NOMO-1 (cell line): ENCODE measurements around the gene LRIG3.

Experiments used
- DNase-seq, 2 experiments: peaks; one replicate each; lab custom pipeline; 2025; ENCODE audit not compliant: unreplicated experiment in 2 of 2; lab: John Stamatoyannopoulos, UW

The LRIG3 gene

DNA sequence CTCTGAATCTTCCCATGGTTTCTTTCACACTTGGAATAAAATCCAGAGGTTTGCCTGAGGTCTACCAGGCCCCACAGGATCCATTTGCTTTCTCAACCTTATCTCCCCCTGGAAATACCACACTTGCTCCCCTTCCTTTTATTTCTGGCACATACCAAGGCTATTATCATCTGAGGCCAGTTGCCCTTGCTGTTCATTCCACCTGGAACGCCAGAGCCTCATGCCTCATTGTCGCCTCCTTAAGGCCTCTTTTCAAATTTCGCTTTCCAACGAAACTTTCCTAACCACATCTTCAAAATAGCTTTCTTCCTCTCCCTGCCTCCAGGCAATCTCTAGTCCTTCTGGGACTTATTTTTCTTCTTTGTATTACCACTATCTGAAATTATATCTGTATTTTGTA, 11.2 kb upstream of the LRIG3 start:
- no peak for DNase-seq

DNA sequence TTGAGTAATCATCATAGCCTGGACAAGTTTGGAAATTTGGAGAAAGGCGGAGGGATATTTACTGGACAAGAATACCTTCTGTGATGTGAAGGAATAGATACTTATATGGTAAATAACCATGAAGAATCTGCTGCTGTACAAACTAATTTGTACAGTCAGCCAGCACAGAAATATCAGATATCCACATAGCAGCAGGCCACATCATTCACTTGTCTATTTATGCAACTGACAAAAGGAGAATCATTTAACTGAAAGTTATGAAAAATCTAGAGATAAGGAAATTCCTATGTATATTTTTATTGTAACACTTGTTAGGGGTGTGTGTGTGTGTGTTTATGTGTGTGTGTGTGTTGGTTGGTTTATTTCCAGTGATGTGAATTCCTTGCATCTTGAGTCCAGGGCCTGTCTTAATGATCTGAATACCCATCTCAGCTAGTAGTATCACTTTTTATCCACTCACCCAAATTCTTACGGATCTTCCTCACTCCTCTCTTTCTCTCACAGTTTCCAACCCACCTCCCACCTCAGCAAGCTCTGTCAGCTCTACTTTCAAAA, 10.5 kb upstream of the LRIG3 start:
- no peak for DNase-seq

DNA sequence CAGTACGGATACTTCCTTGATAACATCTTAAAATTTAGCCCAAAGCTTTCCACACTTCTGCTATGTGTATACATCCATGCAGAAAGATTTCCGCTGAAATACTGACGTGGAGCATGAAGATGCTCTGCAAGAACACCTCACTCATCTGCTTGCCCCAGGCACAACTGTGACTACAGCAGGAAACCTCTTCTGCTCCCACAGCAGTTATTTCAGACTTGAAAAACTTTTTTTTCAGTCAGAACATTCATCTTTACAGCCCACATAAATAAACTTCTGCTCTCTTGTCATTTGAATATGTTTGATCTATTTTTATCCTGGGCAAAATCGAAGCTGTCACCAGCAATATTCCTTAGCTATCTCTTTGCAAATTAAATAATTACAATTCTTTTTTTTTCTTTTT, 6.8 kb upstream of the LRIG3 start:
- no peak for DNase-seq

DNA sequence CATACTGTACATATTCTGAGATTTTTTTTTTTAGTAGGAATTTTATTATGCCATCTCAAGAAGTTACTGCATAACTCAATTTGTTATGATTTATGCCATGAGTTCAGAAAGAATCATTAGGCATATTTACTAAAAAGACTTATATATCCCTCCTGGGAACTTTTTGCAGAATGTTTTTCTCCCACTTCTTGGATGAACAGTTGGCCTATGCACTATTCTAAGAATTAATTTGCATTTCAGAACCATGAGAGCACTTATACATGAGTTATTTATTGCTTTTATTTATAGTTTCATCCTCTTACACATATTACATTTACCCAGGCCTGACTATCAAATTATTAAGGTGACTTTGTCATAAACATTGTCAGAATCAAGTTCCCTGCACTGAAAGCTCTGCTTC, 6.3 kb upstream of the LRIG3 start:
- DNase-seq: no peak

DNA sequence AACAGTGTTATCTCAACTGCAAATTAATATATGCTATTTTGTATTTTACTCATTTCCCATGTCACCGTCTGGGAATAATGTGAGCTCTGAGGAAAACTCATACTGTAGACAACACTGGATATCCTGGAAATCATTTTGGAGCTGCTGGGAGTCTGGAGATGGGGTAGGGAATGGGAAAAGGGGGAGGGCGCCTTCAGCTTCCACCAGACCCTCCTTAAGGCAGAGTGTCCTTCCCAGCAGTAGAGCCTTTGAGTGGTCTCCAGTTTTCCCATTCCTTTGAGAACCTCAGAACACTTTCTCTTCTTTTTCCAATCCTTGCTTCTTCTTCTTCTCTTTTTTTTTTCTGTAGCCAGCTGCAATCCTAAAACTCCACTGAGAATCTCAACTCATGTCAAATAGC, 5.4 kb upstream of the LRIG3 start:
- no peak for DNase-seq

DNA sequence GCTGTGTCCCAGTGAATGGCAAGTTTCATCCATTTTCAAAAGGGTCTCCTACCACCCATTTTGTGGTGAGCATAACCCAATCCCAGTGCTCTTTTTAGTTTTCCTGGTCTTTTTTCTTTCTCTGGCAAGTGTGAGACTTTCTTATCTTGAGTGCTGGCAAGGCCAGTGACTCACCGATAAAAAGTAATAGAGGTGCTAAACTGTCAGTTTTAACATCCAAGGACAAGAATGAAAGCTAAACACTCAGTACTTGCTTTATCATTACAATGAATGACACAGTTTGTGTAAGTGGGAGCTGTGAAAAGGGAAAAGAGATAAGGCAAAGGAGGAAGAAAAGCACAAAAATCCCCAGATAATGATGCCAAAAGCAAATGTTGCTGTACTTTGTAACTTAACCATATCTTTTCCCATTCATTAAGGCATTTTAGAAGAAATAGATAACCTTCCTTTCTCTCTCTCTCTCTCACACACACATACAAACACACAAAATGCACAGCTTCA, 4.9 kb upstream of the LRIG3 start:
- no peak for DNase-seq

DNA sequence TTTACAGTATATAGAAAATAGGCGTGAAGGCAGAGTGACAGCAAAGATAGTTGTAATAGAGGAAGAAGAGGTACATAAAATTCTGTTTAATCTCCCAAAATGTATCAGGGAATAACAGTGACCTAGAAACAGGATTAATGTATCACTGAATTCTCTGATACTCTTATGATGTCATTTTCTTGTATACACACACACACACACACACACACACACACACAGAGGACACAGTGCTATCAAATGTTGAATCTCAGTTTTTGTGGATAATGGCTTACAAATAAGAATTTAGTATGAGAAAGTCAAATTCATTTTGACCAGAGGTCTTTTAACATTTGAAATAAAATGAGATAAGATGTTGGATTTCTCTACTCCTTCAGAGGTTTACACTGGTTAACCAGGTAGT, 4.3 kb upstream of the LRIG3 start:
- no peak for DNase-seq

DNA sequence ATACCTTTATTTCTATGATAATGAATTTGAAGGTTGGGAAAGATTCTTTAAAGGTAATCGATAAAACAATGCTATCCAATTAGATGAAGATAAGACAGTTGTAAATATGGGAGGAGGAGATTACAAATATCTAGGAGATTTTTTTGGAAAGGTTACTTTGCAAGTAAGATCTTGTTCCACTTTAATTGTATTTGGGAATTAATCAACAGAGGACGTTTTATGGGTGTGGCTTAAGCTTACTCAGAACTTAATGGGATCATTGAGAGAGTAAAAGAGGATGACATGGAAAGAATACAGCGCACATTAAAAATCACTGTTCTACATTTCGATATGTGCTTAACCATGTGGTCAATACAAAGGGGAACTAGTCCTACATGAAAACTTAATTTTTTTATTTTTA, 3.5 kb upstream of the LRIG3 start:
- no peak for DNase-seq

DNA sequence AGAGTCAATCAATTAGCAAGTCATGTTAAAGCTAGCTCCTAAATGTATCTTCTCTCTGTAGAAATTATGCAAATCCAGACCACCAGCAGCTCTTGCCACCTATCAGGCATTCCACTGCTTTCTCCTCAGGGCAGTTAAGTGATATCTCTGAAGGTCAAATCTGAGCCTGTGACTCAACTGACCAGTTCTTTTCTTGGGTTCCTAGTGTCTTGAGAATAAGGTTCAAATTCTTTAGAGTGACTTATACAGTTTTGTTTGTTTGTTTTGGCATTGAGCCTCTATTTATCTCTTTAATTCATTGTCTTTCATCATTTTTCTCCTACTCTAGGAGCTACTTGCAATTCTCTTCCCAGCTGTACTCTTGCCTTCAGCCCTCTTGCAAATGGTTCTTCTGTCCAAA, 2.5 kb upstream of the LRIG3 start:
- DNase-seq: no peak

DNA sequence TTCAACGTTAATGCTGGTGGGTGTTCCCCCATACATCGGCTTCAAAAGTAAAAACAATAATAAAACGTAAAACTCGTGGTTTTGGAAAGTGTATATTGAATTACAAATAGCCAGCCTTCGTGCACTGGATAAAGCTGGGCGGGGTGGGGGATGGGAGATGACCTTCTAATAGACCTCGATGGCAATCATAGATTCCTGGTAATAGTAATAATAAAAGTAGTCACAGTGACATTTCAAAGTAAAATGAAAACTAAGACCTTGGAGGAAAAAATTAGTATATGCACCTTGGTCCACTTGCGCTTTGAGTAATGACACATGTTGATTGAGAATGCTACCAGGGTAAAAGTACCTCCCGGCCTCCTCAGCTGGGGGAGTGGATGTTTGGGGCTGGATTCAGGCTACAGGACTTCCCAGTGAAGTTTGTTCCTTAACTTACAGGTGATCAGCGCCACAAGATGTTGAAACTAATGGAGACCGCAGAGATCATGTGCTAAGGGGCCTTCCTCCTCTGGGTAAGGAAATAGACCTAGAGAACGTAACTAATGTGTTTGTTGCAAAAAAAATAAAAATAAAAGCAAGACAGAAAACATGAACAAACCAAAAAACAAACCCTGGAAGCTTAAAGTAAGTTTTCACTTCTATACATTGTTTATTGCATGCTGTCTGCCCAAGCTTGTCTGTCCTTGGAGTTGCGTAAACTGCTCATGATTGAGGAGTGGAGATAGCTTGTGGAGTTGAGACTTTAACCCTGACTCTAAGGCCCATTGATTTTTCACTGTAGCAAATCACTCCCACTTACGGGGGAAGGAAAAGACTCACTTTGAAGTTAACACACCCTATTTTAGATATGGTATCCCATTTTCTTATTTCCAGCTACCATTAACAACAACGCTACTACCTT, 907 bp upstream of the LRIG3 start:
- no peak for DNase-seq

DNA sequence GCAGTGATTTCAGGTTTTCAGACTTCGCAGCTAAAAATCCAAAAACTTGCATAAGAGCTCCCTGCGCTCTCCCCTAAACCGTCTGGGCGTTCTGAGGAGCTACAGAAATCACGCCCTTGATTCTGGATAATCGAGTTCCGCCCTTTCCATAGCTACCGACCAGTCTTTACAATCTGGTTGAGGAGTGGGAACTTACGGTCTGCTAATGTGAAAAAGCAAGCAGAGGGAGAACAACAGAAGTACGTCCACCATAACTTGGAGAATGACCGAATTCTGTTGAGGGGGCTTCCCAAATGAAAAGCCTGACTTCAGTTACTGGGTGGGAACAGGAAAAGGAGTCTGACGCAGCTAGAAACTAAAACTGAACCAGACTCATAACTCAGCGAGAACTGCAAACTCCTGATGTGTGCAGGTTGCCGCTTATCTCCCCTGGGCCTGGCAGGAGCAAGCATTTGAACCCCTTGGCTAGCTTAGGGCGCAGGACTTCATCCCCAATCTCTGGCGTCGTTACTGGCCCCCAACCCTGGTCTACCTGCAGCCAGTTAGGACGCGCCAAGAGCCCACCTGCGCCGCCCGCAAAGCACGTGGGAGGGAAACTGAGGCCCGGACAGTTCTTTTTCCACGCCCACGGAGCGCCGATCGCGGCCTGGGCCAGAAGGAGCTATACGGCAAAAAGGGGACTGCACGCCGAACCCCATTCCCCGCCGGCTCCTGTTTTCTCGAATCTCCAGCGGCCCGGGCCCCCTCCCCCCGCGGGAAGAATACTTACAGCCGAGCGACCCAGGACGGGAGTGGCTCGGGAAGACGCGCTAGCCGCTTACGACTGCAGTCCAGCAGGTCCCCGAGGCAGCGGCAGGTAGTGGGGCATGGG, 838 bp downstream of the LRIG3 start:
- no peak for DNase-seq

DNA sequence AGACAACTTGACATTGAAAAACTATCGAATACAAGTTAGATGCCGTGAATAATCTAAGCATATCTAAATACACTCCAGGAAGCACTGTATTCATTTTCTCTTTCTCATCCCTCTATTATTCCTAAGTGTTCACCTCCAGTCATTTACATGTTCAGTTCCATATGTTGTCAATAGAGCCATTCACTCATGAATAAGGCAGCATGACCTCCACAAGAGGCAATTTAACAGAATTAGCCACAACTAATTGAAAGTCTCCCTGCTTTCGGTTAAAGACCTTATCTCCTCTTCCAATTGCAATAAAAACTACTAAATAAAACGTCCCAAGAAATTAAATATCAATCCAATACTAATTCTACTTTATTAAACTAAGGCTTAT, 1.8 kb downstream of the LRIG3 start:
- DNase-seq: no peak

DNA sequence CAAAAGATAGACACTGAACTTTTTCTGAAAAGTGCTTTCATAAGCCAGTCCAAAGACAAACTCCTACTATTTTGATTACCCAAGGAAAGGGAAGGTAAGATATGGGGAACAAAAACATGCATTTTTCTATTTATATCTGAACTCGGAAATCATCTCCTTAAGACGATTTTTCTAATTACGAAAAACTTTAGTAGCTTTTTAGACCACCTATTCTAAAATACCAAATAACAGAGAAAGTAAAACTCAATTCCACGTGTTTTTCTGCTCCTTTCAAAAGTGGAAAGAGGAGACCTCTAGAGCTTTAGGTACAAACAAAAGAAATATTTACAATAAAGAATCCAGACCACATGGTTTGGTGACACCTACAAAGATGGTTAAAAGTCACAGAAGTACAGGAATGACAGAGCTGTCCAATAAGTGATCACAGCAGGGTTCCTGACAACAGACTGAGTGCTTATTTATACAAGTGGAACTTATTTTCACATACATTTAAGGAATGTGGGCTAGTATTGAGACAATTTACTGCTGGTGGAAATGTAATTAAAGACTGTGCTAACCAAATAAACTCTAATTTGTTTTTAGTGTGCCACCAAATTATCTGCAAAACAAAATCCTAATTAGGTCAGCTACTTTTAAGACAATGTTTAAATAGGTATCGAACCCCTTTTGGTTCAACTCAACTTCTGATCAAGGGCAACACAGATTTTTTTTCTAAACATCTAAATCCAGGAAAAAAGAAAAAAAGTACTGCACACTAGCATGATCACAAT, 2.4 kb downstream of the LRIG3 start:
- DNase-seq: no peak

DNA sequence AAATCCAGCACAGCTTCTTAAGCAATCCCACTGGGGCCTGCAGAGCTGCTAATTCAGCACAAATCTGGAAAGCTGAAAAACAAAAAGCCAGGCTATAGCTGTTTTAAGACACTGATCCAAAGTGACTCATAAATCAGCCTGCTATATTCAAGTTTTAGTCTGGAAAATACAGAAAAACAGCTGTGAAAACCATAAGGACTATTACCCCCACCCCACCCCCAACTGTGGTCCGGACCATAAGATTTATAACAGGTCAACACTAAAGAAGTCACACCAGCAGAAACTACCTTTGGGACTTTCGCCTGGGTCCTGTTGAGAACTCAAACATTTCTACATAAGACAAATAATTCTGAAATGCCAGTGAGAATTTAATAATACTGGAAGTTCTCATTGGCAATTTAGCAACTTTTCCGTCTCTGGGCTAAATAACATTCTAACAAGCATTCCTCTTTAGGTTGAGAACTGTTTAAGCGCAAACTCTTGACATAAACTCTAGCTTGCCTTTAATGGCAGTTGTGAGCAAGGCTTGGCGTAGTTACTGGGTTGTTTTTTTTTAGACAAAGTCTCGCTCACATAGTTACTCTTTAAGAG, 3.3 kb downstream of the LRIG3 start:
- no peak for DNase-seq

DNA sequence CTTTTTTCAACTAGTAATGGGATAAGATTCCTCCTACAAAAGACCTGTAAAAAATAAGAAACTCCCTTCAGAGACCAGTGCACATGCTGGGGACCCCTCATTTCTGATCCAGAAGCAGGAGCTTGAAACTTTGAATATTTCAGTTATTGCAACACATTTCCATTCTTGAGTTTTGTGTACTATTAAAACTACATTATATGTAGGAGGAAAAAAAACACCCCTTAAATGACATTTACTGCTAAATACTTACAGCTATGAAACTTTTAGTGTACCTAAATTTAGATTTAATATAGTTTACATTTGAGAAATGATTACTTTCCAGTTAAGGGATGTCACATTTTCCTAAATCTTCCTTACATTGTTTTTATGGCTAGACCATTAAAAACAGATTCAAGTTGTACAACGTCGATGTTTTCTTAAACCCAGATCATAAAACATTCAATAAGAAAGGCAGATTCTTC, 4.1 kb downstream of the LRIG3 start:
- DNase-seq: no peak

DNA sequence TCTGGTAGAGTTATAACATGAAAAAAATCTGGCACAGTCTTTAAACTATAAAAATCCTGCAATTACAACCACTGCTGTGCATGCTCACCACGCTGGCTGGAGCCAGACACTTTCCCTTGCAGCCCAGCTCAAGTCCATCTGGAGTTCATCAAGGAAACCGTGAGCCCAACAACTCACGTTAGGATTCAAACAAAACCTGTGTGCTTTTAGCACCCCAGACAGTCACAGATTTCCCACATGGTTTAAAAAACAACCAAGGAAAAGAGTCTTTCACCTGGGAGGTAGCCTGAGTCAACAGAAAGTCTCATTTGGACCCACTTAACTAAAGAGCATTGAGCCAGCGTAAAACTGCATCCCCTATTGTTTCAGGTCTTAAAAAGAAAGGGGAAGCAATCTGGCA, 4.7 kb downstream of the LRIG3 start:
- no peak for DNase-seq

DNA sequence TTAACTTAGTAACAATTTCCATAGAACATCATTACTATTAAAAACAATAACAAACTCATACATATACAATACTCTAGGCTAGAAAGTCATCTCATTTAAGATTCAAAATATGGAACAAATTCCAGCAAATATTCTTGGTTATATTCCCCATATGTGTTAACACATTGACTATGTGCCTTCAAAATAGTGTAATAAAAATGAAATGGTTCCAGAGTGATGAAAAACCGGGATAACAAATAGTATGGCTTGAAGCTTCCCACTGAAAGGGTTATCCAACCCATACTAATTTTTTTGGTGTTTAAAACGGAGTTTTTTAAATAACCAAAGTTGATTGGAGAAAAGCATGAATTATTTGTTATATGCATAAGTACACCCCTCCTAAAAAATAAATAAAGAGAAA, 5.3 kb downstream of the LRIG3 start:
- no peak for DNase-seq

DNA sequence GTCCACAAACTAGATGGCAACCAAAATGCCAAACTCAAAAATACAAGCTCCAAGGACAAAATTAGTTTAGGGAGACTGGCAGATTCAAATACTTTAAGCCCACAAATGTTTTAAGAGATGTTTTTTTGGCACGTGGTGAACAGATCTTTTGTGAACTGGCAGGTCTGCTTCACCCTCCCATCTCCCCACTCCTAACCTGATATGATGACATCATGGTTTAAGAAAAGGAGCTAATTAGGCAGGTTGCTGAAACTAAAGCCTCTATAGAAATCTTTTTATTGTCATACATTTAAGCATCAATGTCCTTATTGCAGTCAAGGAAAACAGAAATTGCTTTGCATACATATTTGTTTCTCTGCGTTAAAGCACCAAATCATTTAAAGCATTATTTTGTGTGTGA, 5.8 kb downstream of the LRIG3 start:
- DNase-seq: no peak

DNA sequence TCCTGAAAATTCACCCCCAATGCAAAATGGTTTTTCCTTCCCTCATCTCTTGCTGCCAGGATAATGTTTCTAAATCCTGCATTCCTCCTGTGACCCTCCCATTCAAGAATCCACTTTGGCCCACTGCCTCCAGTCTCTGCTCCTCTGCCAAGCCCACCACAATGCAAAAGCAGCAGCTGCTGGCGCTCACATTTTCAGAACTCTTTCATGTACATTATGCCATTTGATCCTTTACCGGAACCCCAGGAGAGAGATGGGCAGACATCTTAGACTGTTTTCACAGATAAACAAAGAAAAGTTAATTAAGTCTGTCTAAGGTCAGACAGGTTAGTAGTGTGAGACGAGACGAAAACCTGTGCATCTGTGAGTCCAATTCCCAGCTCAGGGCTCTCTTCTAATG, 12.9 kb downstream of the LRIG3 start:
- DNase-seq: no peak

DNA sequence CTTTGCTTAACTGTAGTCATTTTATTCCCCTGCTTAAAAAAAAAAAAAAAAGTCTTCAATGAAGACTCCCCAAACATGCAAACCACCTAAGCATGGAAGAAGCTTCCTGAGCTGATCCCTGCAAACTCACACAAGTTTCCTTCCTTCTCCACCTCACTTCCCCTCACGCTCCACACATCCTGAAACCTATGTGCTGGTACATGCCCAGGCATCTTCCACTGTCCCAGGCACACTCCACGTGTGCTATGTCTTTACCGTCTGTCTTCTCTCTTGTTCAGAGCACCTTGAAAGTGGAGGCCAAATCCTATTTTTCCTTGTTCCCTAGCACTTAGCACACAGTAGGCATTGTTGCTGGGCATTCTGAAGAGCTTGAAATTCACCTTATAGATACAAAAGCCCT, 13.4 kb downstream of the LRIG3 start:
- DNase-seq: no peak
